HCT116 (cell line): Measurements from ENCODE around the gene FXYD1. TPM values are rescaled to one million over a fixed set of nuclear protein-coding genes. Genes with fewer than 3 reads are reported as not detected.
A peak's percentile ranks its signal among the peaks of the same experiment; 100 is the strongest.

ENCODE experiments used
- ATAC-seq: fragments of 200-7000 bp; cut with Tn5 transposase; 2 replicates; pipeline ENCODE4 v1.9.1; 2020; ENCODE audit warnings: mild to moderate bottlenecking, moderate library complexity
- BruUV-seq: library from RNA; stranded (reverse); fragments of 400-500 nt; replicated peaks from 2 replicates; lab custom pipeline; 2021; lab: Mats Ljungman, UMichigan
- CTCF ChIA-PET: fragments of 300-600 bp; sonication (Branson Sonifier 250); formaldehyde crosslinking; loops from one replicate; lab custom pipeline; 2021; ENCODE audit warnings: antibody characterized with exemption; lab: Charles Lee
- POLR2A ChIA-PET: fragments of 300-600, 350-600 bp; sonication (Branson Sonifier 250); formaldehyde crosslinking; loops from one replicate; lab custom pipeline; 2021; ENCODE audit warnings: antibody characterized with exemption; lab: Charles Lee
- RAD21 ChIA-PET, 2 experiments: fragments of 300-600 bp; sonication (Branson Sonifier 250); formaldehyde crosslinking; loops; one replicate each; lab custom pipeline; 2023; ENCODE audit warnings: low total read pairs in 2 of 2; ENCODE audit not compliant: uncharacterized antibody in 2 of 2, unreplicated experiment in 2 of 2, low non-redundant PET in 1 of 2; lab: Charles Lee
- DNase-seq: peaks from one replicate; pipeline ENCODE4 v3.0.0-alpha.2; 2010; ENCODE audit warnings: low read depth, low spot score
- H2AFZ ChIP-seq: fragments of 200-600 bp; shearing (Covaris generic), sonication (generic); 2 replicates; pipeline ENCODE4 v1.6.1; 2017; ENCODE audit warnings: low read depth, mixed run types, mixed read lengths, antibody characterized with exemption, low read length; ENCODE audit not compliant: poor library complexity, severe bottlenecking
- H3K27ac ChIP-seq: 2 replicates; pipeline ENCODE4 v1.5.1; 2012; ENCODE audit warnings: low read depth, low read length
- H3K27me3 ChIP-seq: fragments of 200-600 bp; sonication (generic); 2 replicates; pipeline ENCODE4 v1.6.1; 2016; ENCODE audit warnings: mixed run types, low read length, mixed read lengths; ENCODE audit not compliant: insufficient read depth
- H3K36me3 ChIP-seq, 2 experiments: fragments of 200-500 bp in 1 of 2; fragments of 200-600 bp in 1 of 2; sonication (Bioruptor generic) in 1 of 2; sonication (generic) in 1 of 2; 2 replicates each; pipeline versions ENCODE4 v1.5.1 to v1.6.1; 2014 to 2016; ENCODE audit warnings: low read length in 2 of 2, inconsistent platforms in 1 of 2, mixed read lengths in 1 of 2, mixed run types in 1 of 2; ENCODE audit not compliant: insufficient read depth in 2 of 2, control insufficient read depth in 1 of 2
- H3K4me1 ChIP-seq, 2 experiments: fragments of 200-600 bp in 1 of 2; sonication (generic) in 1 of 2; 2 replicates each; pipeline versions ENCODE4 v1.5.1 to v1.6.1; 2012 to 2017; ENCODE audit warnings: low read length in 2 of 2, inconsistent platforms in 1 of 2, mild to moderate bottlenecking in 1 of 2, mixed read lengths in 1 of 2, mixed run types in 1 of 2, moderate library complexity in 1 of 2; ENCODE audit not compliant: insufficient read depth in 2 of 2, control insufficient read depth in 1 of 2
- H3K4me2 ChIP-seq: fragments of 200-600 bp; sonication (generic); 2 replicates; pipeline ENCODE4 v1.6.1; 2017; ENCODE audit warnings: mixed run types, low read length, mixed read lengths
- H3K4me3 ChIP-seq, 2 experiments: fragments of 200-600 bp in 1 of 2; sonication (generic) in 1 of 2; replicated peaks in 1 of 2; 2 replicates each; pipeline ENCODE4 v1.5.1; 2011 to 2016; ENCODE audit warnings: low read length in 2 of 2, control low read depth in 1 of 2, low read depth in 1 of 2, mild to moderate bottlenecking in 1 of 2, mixed read lengths in 1 of 2, mixed run types in 1 of 2
- H3K79me2 ChIP-seq: fragments of 200-600 bp; sonication (generic); 2 replicates; pipeline ENCODE4 v1.6.1; 2017; ENCODE audit warnings: mild to moderate bottlenecking, mixed run types, low read length, moderate library complexity, mixed read lengths; ENCODE audit not compliant: insufficient read depth
- H3K9ac ChIP-seq: fragments of 200-600 bp; sonication (generic); 2 replicates; pipeline ENCODE4 v1.6.1; 2016; ENCODE audit warnings: low read length, mixed read lengths
- H3K9me2 ChIP-seq: fragments of 200-600 bp; sonication (generic), shearing (Covaris generic); 2 replicates; pipeline ENCODE4 v1.6.1; 2017; ENCODE audit warnings: mixed run types, mild to moderate bottlenecking, moderate library complexity; ENCODE audit not compliant: insufficient read depth
- H3K9me3 ChIP-seq, 2 experiments: fragments of 200-500 bp in 1 of 2; fragments of 200-600 bp in 1 of 2; sonication (Bioruptor generic) in 1 of 2; sonication (generic) in 1 of 2; 2 replicates each; pipeline ENCODE4 v1.6.1; 2014 to 2017; ENCODE audit warnings: low read length in 2 of 2, mixed read lengths in 2 of 2, inconsistent platforms in 1 of 2, low read depth in 1 of 2, mild to moderate bottlenecking in 1 of 2, mixed run types in 1 of 2, moderate library complexity in 1 of 2; ENCODE audit not compliant: control insufficient read depth in 1 of 2, insufficient read depth in 1 of 2
- H4K20me1 ChIP-seq: fragments of 200-600 bp; sonication (generic), shearing (Covaris generic); 2 replicates; pipeline ENCODE4 v1.6.1; 2017; ENCODE audit warnings: mixed run types, mild to moderate bottlenecking, moderate library complexity; ENCODE audit not compliant: insufficient read depth
- CEBPB ChIP-seq: IDR thresholded peaks from 2 replicates; pipeline ENCODE4 v1.6.1; 2012; ENCODE audit warnings: low read depth
- EGR1 ChIP-seq: IDR thresholded peaks from 2 replicates; pipeline ENCODE4 v1.6.1; 2012; ENCODE audit warnings: low read depth
- EZH2phosphoT487 ChIP-seq: fragments of 200-600 bp; IDR thresholded peaks from 2 replicates; pipeline ENCODE4 v1.6.1; 2018; ENCODE audit warnings: antibody characterized with exemption, borderline replicate concordance
- JUND ChIP-seq: IDR thresholded peaks from 2 replicates; pipeline ENCODE4 v1.6.1; 2012
- POLR2AphosphoS5 ChIP-seq: IDR thresholded peaks from 2 replicates; pipeline ENCODE4 v1.6.1; 2011; ENCODE audit warnings: mild to moderate bottlenecking, low read depth, low read length, moderate library complexity
- SIN3A ChIP-seq: IDR thresholded peaks from 2 replicates; pipeline ENCODE4 v1.6.1; 2012; ENCODE audit warnings: low read depth
- SRF ChIP-seq: IDR thresholded peaks from 2 replicates; pipeline ENCODE4 v1.6.1; 2012; ENCODE audit warnings: low read depth
- ZFX ChIP-seq: fragments of 450-650 bp; IDR thresholded peaks from 2 replicates; pipeline ENCODE4 v1.6.1; 2017
- intact Hi-C: fragments of 100-400 bp; cut with micrococcal nuclease; formaldehyde crosslinking; loops from 2 replicates; pipeline ENCODE4 v1.10.0; 2022
- total RNA-seq: library from RNA; stranded (reverse); gene quantifications from one replicate; pipeline ENCODE4 v1.2.1, GENCODE V29; 2021; ENCODE audit not compliant: unreplicated experiment
- TF ChIP-seq, protein P1 (sequence below): IDR thresholded peaks from 2 replicates; pipeline ENCODE4 v1.6.1; 2012
- TF ChIP-seq, protein P2 (sequence below): IDR thresholded peaks from 2 replicates; pipeline ENCODE4 v1.6.1; 2011; ENCODE audit warnings: mild to moderate bottlenecking, low read length, moderate library complexity; ENCODE audit not compliant: insufficient replicate concordance; ENCODE audit errors: extremely low read depth

Gene FXYD1
- total RNA-seq, 1 experiment from 2014 or later: 7.8 TPM

DNA sequence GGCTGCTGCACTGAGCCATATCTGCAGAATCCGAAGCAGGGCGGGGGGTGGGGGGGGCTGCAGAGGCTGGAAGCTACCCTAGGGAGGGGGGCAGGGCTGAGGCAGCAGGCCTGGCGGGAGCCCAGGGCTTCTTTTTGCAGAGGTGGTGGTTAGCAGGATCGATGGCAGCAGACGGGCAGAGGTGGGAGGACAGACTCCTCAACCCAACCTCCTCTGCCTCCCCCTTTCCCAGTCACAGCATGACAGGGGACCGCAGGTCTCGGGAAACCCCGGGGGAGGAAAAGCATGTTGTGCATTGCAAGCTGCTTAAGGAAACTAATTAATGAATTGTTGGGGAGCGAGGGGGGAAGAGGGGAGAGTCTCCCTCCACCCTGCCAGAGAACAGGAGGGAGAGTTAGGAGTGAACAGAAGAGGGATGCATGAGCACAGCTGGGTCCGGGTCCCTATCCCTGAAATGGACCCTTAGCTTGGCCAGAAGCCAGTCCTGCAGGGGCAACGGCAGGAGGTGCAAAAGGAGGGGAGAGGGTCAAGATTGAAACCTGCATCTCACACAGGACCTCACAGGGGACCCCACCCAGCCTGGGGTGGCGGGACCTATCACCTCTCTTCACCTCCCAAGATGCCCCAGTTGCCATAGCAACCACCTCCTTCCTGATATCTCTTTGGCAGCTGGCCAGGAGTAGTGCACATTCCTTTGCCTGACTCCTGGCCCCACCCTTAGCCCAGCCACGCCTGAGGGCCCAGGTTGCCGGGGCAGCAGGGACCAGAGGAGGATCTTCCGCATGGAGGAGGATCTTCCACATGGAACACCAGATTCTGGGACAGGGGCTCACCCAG is 6.2 kb downstream of the FXYD1 start:
- Histone ChIP-seq H3K27me3 (no peaks in the 10 kb centered on the region), H3K9me3 (no peaks in the 10 kb centered on the region), H3K4me3 (no peak overlapping the region), H3K4me2 (peak overlapping the region; percentile 50), H3K79me2 (no peaks in the 10 kb centered on the region), H4K20me1 (no peaks in the 10 kb centered on the region), H3K9ac (no peak overlapping the region; the same call in 1 of the 2 replicates), H2AFZ (no peak overlapping the region), H3K36me3 (no peaks in the 10 kb centered on the region), H3K4me1 (peaks cover 22 to 35% of the 10 kb centered on the region in 2 experiments), H3K9me2 (no peaks in the 10 kb centered on the region), H3K27ac (no peak overlapping the region)
- ChIA-PET RAD21 (no interaction called here), POLR2A (no interaction called here), CTCF (interaction anchor here (1.0 to 1.3 kb wide), 2 partner anchors 9 to 10 kb away, joined by 3 to 4 read pairs; partner anchors contain the start of gene FXYD5)
- peak; percentile 31; the same call in 1 of the 2 replicates for ATAC-seq
- 0 out of 2 replicates have a peak, but pooled peaks have one; percentile 26 for TF ChIP-seq POLR2AphosphoS5
- TF ChIP-seq ZFX: no peak
- no TSS peak for BruUV-seq
- intact Hi-C loops: no loop called here
- no peak for DNase-seq

GRCh38 chr19:35146746-35147459 is 8.3 kb downstream of the FXYD1 start:
- TF ChIP-seq CEBPB: no peak
- TF ChIP-seq, protein P1, sequence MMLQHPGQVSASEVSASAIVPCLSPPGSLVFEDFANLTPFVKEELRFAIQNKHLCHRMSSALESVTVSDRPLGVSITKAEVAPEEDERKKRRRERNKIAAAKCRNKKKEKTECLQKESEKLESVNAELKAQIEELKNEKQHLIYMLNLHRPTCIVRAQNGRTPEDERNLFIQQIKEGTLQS: no peak
- TF ChIP-seq JUND: no peak
- TF ChIP-seq SRF: no peak
- no peak for TF ChIP-seq ZFX
- no peak for TF ChIP-seq EGR1
- TF ChIP-seq SIN3A: no peak
- no peak for TF ChIP-seq EZH2phosphoT487
- TF ChIP-seq, protein P2, sequence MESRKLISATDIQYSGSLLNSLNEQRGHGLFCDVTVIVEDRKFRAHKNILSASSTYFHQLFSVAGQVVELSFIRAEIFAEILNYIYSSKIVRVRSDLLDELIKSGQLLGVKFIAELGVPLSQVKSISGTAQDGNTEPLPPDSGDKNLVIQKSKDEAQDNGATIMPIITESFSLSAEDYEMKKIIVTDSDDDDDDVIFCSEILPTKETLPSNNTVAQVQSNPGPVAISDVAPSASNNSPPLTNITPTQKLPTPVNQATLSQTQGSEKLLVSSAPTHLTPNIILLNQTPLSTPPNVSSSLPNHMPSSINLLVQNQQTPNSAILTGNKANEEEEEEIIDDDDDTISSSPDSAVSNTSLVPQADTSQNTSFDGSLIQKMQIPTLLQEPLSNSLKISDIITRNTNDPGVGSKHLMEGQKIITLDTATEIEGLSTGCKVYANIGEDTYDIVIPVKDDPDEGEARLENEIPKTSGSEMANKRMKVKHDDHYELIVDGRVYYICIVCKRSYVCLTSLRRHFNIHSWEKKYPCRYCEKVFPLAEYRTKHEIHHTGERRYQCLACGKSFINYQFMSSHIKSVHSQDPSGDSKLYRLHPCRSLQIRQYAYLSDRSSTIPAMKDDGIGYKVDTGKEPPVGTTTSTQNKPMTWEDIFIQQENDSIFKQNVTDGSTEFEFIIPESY: no peak
- H4K20me1 ChIP-seq: no peaks in the 10 kb centered on the region
- no peak overlapping the region for H2AFZ ChIP-seq
- POLR2A ChIA-PET: no interaction called here
- no peak overlapping the region for H3K4me2 ChIP-seq
- no peaks in the 10 kb centered on the region for H3K79me2 ChIP-seq
- H3K27me3 ChIP-seq: no peaks in the 10 kb centered on the region
- H3K27ac ChIP-seq: no peak overlapping the region
- ATAC-seq: no peak
- no peak overlapping the region for H3K4me3 ChIP-seq
- H3K4me1 ChIP-seq: peaks cover 13 to 31% of the 10 kb centered on the region in 2 experiments
- H3K9me3 ChIP-seq: no peaks in the 10 kb centered on the region
- intact Hi-C loops: no loop called here
- H3K9me2 ChIP-seq: no peaks in the 10 kb centered on the region
- H3K36me3 ChIP-seq: no peaks in the 10 kb centered on the region
- RAD21 ChIA-PET: no interaction called here
- no peak overlapping the region for H3K9ac ChIP-seq
- no peak for DNase-seq
- no TSS peak for BruUV-seq
- CTCF ChIA-PET: no interaction called here
